Type B pancreatic cell (in vitro differentiated cells): ENCODE measurements around the gene TOM1L2. TPM values are rescaled to one million over a fixed set of nuclear protein-coding genes. Genes with fewer than 3 reads are reported as not detected.

Experiments used
- DNase-seq: peaks from one replicate; pipeline ENCODE4 v3.0.0; 2021; ENCODE audit warnings: mixed read lengths; ENCODE audit not compliant: unreplicated experiment; ENCODE audit errors: extremely low spot score
- H3K27ac Mint-ChIP-seq: 2 replicates; pipeline ENCODE4 v1.8.0; 2021; ENCODE audit warnings: mild to moderate bottlenecking, mixed read lengths
- H3K27me3 Mint-ChIP-seq: 2 replicates; pipeline ENCODE4 v1.8.0; 2021; ENCODE audit warnings: mixed read lengths
- H3K36me3 Mint-ChIP-seq: 2 replicates; pipeline ENCODE4 v1.8.0; 2021; ENCODE audit warnings: mixed read lengths
- H3K4me1 Mint-ChIP-seq: one replicate; pipeline ENCODE4 v1.8.0; 2021; ENCODE audit warnings: mixed read lengths; ENCODE audit not compliant: unreplicated experiment
- H3K4me3 Mint-ChIP-seq: 2 replicates; pipeline ENCODE4 v1.8.0; 2021; ENCODE audit warnings: mild to moderate bottlenecking, mixed read lengths
- H3K9me3 Mint-ChIP-seq: 2 replicates; pipeline ENCODE4 v1.8.0; 2021; ENCODE audit warnings: mixed read lengths
- total RNA-seq: library from RNA; stranded (reverse); gene quantifications from 2 replicates; pipeline ENCODE4 v1.2.1, GENCODE V29; 2021; ENCODE audit warnings: low replicate concordance
- TF ChIP-seq, protein P1 (sequence below): fragments of 200-600 bp; sonication (generic); conservative IDR thresholded peaks from 2 replicates; pipeline ENCODE4 v1.5.0; 2021; ENCODE audit warnings: antibody characterized with exemption, mild to moderate bottlenecking

TOM1L2 gene
- total RNA-seq, 1 donor from 2014 or later = 62.5 TPM

- DNase-seq = no peak
- Mint-ChIP-seq H3K27ac (peak overlapping the region; percentile 15), H3K4me3 (no peak overlapping the region), H3K4me1 (peaks cover 26% of the 10 kb centered on the region), H3K27me3 (no peaks in the 10 kb centered on the region), H3K9me3 (no peaks in the 10 kb centered on the region), H3K36me3 (peaks cover 9% of the 10 kb centered on the region)
- TF ChIP-seq, protein P1, sequence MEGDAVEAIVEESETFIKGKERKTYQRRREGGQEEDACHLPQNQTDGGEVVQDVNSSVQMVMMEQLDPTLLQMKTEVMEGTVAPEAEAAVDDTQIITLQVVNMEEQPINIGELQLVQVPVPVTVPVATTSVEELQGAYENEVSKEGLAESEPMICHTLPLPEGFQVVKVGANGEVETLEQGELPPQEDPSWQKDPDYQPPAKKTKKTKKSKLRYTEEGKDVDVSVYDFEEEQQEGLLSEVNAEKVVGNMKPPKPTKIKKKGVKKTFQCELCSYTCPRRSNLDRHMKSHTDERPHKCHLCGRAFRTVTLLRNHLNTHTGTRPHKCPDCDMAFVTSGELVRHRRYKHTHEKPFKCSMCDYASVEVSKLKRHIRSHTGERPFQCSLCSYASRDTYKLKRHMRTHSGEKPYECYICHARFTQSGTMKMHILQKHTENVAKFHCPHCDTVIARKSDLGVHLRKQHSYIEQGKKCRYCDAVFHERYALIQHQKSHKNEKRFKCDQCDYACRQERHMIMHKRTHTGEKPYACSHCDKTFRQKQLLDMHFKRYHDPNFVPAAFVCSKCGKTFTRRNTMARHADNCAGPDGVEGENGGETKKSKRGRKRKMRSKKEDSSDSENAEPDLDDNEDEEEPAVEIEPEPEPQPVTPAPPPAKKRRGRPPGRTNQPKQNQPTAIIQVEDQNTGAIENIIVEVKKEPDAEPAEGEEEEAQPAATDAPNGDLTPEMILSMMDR = peak; percentile 98
Measured at GRCh38 chr17:17859909-17860765, 112.1 kb downstream of the TOM1L2 start.

DNA sequence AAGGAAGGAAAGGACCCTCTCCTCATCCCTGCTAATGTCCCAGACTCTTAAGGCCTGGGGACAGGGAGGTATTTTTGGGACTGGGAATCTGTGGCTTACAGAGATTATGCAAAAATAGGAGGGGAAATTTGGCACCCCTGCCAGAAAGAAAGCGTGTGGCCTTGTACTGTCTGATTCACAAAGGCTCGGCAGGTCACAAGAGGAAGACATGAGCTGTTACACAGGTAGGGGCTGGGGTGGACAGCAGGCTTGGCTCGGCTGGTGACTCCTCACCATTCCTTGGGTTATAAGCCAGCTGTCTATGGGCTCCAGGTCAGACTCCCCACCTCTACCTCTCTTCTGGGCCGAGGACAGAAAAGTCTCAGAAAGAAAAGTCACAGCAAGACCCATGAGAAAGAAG is 114.7 kb downstream of the TOM1L2 start:
- H3K36me3 Mint-ChIP-seq = no peaks in the 10 kb centered on the region
- H3K4me1 Mint-ChIP-seq = peaks cover 40% of the 10 kb centered on the region
- no peak for DNase-seq

GRCh38 chr17:17856386-17856785 is 115.8 kb downstream of the TOM1L2 start:
- Mint-ChIP-seq H3K4me1 (peaks cover 41% of the 10 kb centered on the region), H3K9me3 (no peaks in the 10 kb centered on the region), H3K4me3 (no peak overlapping the region), H3K27ac (peak overlapping the region; percentile 67), H3K36me3 (no peaks in the 10 kb centered on the region), H3K27me3 (no peaks in the 10 kb centered on the region)
- no peak for DNase-seq
- TF ChIP-seq, protein P1 = no peak

More for the DNA sequence above, 114.7 kb downstream of the TOM1L2 start:
- Mint-ChIP-seq H3K27me3 (no peaks in the 10 kb centered on the region), H3K9me3 (no peaks in the 10 kb centered on the region), H3K4me3 (no peak overlapping the region), H3K27ac (peak overlapping the region; percentile 26)
- TF ChIP-seq, protein P1 = no peak

GRCh38 chr17:17855976-17856375 is 116.2 kb downstream of the TOM1L2 start:
- H3K4me1 Mint-ChIP-seq = peaks cover 45% of the 10 kb centered on the region
- TF ChIP-seq, protein P1 = no peak
- no peaks in the 10 kb centered on the region for H3K36me3 Mint-ChIP-seq
- H3K27ac Mint-ChIP-seq = peak overlapping the region; percentile 79
- H3K4me3 Mint-ChIP-seq = no peak overlapping the region
- no peak for DNase-seq
- no peaks in the 10 kb centered on the region for H3K9me3 Mint-ChIP-seq
- no peaks in the 10 kb centered on the region for H3K27me3 Mint-ChIP-seq

GRCh38 chr17:17853811-17854447 is 118.3 kb downstream of the TOM1L2 start:
- no peaks in the 10 kb centered on the region for H3K27me3 Mint-ChIP-seq
- DNase-seq = no peak
- no peaks in the 10 kb centered on the region for H3K36me3 Mint-ChIP-seq
- TF ChIP-seq, protein P1 = no peak
- H3K4me1 Mint-ChIP-seq = peaks cover 50% of the 10 kb centered on the region
- no peak overlapping the region for H3K4me3 Mint-ChIP-seq
- H3K9me3 Mint-ChIP-seq = no peaks in the 10 kb centered on the region
- no peak overlapping the region for H3K27ac Mint-ChIP-seq
